ENCODE measurements around the gene MON2.

Gene MON2

DNA sequence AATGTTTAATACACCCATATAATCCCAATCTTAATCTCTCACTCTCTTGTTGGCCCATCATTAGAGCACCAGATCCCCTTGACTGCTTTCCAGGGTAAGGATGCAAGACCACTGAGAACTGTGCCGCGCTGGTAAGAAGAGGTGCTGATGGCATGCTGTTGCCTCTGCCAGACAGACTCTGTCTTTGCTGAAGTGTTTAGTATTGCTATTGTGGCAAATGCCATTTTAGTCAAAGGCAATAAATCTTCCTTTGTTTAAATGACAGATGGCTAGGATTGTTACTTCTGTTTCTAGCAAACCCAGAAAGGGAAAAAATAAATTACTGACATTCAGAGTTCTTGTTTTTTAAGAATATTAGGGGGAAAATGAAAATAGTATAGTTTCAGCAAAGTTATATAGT, 152.3 kb downstream of the MON2 start:
- DNase-seq (ENCODE audit: low read depth), result no peak

DNA sequence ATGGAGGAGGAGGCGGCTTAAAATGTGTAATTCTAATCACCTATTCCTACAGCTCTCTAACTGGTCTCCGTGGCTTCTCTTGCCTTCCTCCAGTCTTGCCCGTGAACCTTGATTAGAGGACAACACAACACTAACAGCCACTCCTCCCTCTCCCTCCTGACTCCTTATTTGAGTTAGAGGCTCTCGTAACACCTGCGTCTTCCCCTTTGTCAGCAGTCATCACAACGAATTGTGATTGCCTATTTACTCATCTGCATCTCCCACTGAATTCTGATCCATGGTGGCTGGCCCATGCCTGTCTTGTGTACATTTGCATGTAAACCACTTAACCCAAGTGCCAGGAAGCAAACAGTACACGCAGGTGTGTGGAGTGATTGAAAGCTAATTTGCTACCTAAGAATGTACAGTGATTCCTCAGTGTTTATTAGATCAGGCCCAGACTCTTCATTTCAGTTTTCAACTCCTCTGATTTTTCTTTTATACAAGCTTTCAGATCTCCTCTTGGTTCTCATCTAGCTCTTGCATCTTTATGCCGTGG, 154.5 kb downstream of the MON2 start:
- DNase-seq (ENCODE audit: low read depth), result no peak

DNA sequence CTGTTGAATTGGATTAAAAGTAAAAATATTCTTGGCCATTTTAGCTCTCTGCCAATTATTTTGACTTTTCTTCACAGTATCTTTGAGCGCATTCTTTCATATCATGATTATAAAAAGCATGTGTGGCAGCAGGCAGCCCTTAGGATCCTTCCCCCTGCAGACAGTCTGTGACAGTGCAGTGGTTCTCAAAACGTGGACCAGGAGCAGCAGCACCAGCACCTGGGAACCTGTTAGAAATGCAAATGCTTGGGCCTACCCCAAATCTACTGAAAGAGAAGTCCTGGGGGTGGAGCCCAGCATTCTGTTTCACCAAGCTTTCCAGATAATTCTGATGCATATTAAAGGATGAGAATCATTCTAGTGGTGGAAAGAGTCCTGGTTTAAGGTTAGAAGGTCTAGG, 155.6 kb downstream of the MON2 start:
- DNase-seq (ENCODE audit: low read depth), result no peak

DNA sequence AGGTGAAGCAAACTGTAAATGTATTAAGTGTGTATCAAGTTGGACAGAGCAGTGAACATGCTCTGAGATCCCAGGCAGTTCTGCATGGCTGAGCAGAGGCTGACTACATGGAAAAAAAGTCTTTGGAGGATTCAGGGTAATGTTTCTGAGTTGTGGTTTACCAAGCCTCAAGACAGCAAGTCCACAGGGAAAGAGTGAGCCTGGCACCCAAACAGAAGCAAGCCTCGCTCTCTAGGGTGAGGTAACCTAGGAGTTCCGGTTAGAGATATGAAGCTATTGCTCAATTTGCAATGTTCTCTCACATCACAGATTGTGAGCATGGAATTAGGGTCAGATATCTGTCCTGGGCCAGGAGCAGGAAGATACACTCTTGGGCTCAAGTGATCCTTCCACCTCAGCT, 158.6 kb downstream of the MON2 start:
- no peak for DNase-seq (ENCODE audit: low read depth)

DNA sequence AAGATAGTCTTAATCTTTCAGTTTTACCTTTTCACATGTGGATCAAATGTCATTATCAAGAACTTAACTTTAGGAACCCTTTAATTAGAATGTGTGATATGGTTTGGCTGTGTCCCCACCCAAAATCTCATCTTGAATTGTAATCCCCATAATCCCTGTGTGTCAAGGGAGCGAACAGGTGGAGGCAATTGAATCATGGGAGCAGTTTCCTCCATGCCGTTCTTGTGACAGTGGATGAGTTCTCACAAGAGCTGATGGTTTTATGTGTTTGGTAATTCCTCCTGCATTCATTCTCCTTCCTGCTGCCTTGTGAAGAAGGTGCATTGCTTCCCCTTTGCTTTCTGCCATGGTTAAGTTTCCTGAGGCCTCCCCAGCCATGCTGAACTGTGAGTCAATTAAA, 160.6 kb downstream of the MON2 start:
- DNase-seq (ENCODE audit: low read depth), result no peak

DNA sequence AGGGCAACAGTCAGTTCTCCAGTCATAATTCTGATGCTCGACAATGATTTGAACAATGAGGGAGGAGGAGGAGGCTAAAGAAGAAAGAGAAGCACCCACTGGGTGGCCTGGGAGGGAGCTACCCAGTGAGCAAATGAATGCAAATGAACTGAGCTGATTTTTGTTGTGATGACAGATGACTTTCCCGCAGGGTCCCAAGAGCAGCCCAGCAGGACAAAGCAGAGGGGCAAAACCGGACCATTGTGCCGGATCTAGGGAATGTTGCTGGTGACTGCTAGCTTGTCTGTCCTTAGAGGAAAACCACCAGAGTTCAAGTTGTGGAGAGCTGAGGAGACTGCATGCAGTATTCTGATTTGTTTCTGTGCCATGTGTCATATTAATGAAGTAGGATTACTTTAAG, 162.8 kb downstream of the MON2 start:
- no peak for DNase-seq (ENCODE audit: low read depth)

DNA sequence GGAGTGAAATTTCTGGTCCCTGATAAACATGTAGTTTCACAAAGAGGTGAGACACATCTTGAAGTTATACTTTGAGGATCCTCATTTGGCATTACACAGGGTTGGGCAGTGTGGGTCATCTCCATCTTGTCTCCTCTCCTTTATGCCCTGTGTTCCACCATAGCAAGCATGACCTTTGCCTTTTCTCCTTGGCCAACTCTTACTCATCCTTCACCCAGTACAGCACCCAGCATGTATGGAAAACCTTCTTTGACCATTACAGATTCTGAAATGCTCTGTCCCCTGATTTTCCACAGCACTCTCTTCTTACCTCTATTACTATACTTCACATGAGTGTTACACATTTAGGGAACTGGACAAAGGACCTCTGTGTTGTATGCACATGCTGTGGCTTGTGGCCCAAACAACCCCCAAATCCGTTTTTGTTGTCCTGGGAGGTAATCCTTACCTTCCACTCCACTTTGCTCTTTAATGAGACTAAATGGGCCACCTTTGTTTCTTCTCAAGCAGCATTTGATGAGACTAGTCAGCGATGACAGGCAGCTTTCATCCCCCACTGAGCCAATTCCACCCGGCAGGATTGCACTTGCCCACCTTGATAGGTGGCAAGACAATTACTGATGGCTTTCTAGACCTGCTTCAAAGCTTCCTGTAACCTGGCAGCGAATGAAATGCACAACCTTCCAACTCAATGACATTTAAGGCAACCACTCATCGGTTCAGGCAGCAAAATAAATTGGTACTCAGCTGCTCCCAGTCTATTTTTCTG, 163.5 kb downstream of the MON2 start:
- no peak for DNase-seq (ENCODE audit: low read depth)

DNA sequence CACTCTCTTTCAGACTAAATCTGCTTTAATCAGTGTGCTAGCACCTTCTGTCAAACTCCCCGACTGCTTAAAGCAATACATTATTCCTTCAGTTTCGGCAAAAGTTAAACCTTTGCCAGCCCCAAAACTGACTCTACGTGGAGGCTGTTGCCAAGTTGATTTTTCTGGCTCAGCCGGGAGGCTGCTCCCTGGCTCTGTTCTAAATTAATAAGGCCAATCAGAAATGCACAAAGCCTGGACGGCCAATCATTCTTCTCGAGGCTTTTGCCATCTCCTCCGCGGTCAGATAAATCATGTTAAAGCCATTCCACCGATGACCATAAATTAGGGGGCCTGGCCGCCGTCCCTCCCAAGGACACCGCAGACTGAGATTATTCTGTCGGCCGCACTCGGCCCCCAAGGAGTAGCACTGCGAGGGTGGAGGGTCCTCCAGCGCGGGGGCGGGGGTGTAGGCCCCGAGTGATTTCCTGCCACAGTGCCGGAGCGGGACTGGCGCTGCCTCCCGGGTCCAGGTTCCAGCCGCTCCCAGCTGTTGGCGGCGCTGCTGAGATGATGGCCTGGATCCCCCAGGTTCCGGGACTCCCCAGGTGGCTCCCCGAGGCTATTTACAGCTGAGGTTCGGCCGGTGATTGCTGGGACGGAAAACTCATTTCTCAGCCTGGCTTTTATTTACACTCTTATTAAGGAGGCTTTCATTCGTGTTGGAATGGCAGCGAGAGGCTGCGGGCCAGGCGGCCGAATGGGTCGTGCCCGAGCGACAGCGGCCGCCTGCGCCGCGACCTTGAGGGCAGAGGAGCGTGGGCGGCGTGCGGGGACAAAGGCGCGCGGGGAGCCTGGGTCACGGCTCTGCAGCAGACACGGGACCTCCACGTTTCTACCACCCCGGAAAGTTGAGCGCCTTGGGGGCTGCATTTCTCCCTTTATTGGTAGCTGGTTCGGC, 165.1 kb downstream of the MON2 start:
- peak; percentile 86 for DNase-seq (ENCODE audit: low read depth)

DNA sequence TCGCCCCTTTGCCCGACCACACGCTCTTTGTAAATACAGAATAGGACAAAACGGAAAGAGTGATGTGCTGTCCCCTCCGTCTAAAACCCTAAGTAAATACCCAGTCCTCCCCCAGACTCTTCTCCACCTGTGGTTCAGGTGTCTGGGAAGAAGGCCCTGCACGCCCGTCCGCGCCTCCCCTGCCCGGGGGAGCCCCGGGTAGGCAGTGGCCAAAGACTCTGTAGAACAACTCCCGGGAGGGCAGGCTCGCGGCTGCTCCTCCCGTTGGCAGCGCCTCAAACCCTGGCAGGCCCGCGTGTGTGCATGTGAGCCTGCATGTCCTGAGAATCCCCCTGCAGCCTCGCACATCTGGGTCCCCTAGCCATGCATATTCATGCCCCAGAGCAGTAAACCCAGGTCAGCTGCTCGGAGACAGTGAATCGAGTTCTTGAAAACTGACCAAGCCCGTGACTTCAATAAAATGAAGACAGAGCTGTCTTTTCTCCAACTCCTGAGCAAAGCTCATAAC, 165.8 kb downstream of the MON2 start:
- peak; percentile 51 for DNase-seq (ENCODE audit: low read depth)

DNA sequence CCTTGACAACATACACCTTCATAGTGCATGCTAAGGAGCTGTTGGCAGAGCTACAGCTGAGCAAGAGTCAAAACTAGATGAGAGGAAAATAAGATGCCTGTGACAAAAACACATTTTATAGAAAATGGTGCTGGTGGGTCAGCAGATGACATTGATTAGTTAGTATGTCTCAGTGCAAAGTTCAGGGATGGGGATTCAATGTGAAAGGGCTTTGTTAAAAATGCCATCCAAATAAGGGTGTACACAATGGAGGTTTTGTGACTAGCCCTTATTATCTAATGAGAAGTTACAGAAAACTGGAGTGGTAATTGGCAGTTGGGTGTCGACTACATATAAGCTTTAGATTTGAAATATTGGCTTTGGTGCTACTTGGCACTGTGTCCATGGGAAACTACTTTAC, 169.0 kb downstream of the MON2 start:
- DNase-seq (ENCODE audit: low read depth), result no peak

DNA sequence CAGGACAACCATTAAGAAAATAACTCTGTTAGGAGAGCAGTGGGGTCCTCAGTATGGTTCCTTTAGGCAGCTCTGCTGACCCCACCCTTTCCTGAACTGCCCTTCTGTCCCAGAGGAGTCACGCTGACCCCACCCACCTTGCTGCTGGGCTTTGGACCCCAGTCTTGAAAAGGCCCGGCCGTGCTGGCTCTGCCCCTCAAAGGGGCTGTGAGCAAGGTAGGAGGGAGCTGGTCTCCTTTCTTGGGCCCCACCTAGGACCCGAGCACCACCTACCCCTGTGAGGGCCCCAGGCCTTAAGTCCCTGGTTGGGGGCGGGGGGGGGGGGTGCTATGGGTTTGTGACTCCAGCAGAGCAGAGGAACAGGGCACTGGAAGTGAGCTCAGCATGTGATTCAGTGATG, 171.1 kb downstream of the MON2 start:
- no peak for DNase-seq (ENCODE audit: low read depth)

DNA sequence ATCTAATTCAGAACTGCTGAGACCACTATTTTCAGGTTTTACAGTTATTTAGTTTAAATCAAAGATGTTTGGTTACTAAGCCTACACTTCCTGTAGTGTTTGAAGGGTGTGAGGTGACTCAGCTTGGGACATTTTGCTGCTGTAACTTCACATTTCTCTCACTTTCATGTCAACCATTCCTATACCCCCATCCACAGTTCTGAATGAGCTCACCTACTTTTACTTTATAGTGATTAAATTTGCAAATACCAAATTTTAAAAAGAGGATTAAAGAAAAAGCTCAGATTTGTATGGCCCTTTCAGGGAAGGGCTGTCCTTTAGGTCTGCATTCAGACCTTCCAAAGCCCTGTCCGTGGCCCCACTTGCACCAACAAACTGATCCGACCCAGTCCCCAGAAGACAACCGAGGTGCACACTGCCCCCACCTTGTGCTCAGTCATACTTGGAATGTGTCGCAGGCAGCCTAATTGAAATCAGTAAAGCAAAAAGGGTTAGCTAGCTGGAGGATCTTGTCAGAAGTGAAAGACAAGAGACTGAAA, 174.4 kb downstream of the MON2 start:
- peak; percentile 73 for DNase-seq (ENCODE audit: low read depth)

DNA sequence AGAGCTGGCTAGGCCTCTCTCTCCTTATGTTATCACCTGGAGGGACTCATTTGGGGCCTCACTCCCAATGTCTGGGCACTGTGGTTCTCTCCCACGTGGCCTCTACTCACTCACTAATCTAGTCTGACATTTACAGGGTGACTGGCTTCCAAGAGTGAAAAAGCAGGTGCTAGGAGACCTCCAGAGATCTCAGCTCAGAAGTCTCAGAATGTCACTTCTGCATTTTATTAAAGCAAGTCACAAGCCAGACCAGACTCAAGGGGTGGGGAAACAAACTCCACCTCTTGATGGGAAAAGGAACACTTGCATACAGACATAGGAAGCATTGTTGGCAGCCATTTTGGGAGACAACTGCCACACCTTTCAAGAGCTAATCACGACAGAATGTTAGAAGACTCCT, 175.9 kb downstream of the MON2 start:
- no peak for DNase-seq (ENCODE audit: low read depth)

DNA sequence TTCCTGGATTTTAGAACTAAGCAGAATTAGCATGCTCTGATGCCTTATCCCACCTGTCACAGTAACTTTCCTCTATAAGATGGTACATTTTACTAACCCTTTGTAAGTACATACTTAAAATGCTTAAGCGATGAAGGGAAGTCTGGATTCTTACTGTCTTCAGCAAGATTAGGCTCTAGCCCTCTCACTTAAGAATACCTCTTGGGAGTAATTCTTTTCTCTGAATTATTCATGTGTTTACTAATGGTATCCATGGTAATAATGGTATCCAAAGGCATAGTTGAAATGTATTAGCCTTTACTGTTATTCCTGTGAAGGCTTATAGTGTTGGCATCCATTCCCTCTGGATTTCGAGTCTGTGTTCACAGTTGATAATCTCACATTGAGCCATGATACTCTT, 176.9 kb downstream of the MON2 start:
- no peak for DNase-seq (ENCODE audit: low read depth)

DNA sequence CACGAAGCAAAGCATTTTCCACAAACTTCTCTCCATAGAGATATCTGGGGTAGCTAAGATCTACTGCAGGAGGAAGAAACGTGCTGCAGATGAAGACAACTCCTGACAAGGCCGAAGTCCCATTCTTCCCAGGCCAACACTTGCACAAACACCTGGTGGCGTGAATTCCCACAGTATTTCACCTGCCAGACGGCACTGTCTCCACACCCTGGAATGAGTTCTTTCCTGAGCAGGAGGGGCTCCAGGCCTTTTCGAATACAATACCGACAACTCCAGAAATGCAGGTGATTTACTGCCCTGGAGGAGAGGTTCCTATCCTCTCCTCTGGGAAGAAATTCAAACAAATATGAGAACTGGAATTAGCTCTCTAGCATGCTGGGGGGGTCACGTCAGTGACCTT, 179.9 kb downstream of the MON2 start:
- no peak for DNase-seq (ENCODE audit: low read depth)

DNA sequence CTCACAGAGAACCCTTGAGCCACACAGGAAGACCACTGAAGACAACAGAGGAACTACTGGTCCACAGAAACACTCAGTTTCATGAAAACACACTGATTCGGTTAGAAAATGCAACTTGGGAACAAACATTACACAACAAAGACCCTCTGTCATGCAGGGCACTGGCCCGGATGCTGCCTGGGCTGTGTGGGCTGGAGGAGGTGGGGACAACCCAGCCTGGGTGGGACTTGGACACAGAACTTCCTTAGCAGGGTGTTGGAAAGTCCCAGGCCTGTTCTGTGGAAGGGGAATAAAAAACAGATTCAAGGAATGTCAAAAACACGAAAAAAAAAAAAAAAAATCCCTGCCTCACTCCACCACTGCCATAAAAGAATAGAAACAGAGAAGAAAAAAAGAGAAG, 181.0 kb downstream of the MON2 start:
- DNase-seq (ENCODE audit: low read depth), result no peak

DNA sequence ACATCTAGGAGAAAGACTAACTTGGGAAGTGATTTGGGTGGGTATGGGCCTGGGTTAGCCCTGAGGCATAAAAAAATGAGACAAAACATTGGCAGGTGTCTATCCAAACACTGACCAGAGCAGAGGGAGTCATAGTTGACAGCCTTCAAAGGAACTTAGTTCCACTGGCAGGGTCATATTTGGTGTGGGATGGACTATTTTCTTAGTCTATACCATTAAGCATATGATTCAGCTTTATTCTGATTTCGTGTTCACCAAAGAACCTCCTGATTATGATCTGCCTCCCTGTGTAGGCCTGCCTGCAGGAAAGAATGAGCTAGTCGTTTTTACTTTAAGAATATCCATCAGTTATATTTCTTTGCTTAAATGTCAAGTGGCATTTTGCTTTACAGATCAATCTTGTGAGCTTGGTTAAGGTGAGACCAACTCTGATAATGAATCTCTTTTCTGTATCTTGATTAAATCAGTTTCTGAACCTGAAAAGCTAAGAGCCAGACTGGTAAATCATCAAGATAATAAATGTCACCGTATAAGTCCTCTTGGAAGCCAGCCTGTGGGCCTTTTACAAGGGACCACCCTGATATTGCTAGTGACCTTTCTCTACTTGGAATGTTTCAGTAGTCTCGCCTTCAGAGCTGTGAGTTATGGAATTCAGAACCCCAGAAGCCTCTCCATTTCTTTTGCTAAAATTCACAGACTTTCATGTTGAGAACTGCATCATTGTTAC, 182.9 kb downstream of the MON2 start:
- no peak for DNase-seq (ENCODE audit: low read depth)

Data from ELR (cell line).